Peyer's patch (tissue), 4 donors: ENCODE results near the gene ADCY9.

Source experiments
- POLR2A ChIP-seq, 2 donors: fragments of 450-650 bp; IDR thresholded peaks; one replicate each; pipeline ENCODE4 v1.5.1; 2017; ENCODE audit warnings: antibody characterized with exemption in 2 of 2, mild to moderate bottlenecking in 2 of 2, moderate library complexity in 2 of 2
- TF ChIP-seq, protein P1 (sequence below), 6 experiments: fragments of 450-650 bp in 4 of 6; fragments of 200-600 bp in 2 of 6; sonication (generic) in 1 of 6; IDR thresholded peaks; one replicate each; pipeline ENCODE4 v1.5.1; 2017 to 2019; ENCODE audit warnings: antibody characterized with exemption in 6 of 6, mild to moderate bottlenecking in 3 of 6, moderate library complexity in 1 of 6

DNA sequence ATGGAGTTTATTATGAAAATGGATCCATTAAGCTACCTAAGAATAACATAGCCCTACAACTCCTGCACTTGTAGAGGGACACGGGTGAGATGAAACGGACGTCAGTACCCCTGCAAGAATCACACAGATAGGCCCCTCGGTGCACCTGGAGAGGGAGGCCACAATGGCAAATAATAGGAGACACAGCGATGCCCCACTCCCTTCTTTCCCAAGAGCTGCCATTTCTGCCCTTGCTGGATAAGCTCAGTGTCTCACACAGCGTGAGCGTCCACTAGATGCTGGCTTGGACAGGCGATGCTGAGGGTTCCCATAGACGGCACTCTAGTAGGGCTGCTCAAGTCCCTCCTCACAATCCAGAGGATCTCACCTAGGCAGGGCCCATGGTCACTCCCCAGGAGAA, 67.8 kb downstream of the ADCY9 start:
- TF ChIP-seq POLR2A (IDR thresholded peaks at IDR 0.05): no peak
- TF ChIP-seq, protein P1, sequence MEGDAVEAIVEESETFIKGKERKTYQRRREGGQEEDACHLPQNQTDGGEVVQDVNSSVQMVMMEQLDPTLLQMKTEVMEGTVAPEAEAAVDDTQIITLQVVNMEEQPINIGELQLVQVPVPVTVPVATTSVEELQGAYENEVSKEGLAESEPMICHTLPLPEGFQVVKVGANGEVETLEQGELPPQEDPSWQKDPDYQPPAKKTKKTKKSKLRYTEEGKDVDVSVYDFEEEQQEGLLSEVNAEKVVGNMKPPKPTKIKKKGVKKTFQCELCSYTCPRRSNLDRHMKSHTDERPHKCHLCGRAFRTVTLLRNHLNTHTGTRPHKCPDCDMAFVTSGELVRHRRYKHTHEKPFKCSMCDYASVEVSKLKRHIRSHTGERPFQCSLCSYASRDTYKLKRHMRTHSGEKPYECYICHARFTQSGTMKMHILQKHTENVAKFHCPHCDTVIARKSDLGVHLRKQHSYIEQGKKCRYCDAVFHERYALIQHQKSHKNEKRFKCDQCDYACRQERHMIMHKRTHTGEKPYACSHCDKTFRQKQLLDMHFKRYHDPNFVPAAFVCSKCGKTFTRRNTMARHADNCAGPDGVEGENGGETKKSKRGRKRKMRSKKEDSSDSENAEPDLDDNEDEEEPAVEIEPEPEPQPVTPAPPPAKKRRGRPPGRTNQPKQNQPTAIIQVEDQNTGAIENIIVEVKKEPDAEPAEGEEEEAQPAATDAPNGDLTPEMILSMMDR (IDR thresholded peaks at IDR 0.05): no peak
